HG02840 (cell line): Measurements from ENCODE around the gene RAB4A.
"Not testable (repeated sequence)": the region's sequence is repeated elsewhere in the genome, so short reads cannot be mapped to it uniquely, and the experiment has no call there.

Source experiments
- ATAC-seq: cut with Tn5 transposase; IDR thresholded peaks from one replicate; pipeline ENCODE4 v1.9.1; 2021; ENCODE audit warnings: mild to moderate bottlenecking, moderate library complexity, moderate number of reproducible peaks; ENCODE audit not compliant: unreplicated experiment, low FRiP score

The RAB4A gene

DNA sequence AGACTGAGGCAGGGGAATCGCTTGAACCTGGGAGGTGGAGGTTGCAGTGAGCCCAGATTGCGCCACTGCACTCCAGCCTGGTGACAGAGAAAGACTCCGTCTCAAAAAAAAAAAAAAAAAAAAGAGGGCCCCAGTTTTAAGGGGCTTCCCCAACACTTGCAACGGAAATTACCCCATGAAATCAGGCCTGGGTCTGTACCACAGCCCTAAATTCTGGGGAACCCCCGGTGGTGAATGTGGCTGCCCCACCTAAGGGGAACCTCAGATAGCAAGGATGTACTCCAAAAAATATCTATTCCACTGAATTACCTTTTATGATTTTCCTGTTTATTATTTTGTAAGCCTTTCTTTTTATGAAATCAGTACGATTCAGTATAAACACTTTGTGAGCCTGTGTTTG is 56.9 kb downstream of the RAB4A start:
- ATAC-seq: not testable (repeated sequence)

DNA sequence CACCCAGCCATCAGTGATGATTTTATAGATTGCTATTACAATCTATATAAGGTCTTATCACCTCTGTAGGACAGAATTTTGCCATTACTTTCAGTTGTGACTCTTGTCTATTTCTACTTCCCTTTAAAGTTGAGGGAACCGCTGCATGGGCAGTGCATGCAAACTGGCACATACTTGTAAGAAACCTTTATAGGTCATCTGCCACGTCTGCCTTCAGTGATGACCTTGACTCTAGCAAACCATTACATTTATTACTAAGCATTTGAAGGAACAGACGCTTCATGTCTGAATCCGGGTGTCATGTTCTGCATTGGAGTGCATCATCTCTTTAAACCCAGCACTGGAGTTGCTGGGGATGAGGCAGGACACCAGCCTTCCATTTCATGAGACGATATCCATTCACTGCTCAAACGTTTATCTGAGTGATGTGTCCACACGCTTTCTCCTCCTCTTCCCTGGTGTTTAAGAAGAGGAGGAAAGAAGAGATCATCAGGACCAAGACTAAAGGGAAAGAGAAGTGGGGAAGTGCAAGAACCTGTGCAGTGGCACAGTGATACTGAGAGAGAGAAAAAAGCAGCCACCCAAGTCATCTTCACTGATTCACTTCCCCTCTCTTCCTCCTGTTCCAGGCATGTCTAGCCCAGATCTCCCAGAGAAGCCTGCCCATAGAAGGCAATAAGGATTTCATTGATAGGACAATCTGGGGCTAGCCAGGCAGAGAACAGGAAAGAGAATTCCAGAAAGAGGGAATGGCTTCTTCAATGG is 57.9 kb downstream of the RAB4A start:
- no peak for ATAC-seq

DNA sequence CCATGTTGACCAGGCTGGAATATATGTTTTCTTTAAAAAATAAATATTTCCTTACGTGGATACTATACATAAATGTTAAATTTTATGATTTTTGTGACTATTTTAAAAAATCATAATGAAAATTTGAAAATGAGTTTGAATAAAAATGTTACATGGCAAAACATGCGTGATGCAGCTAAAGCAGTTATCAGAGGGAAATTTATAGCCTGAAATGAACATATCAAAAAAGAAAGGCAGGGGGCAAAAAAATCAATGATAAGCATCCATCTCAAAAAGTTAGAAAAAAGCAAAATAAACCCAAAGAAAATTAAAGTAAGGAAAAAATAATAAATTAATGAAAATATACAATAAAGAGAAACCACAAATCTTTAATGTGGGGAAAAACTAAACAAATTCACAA is 63.4 kb downstream of the RAB4A start:
- ATAC-seq: no peak

DNA sequence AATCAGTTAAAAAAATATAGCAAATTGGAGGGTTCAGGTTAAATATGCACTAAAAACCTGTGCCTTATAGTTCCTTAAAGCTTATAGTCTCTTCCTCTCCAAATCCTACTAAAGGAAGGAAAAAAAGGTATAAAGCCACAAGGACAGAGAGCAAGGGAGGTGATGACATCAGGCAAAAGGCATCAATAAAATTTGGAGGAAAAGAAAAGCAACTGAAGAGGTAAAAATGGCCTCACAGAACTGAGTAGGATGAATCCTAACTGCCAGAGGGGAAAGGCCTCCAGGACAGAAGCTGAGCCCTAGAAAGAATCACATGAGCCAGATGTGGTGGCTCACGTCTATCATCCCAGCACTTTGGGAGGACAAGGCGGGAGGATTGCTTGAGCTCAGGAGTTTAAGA is 63.8 kb downstream of the RAB4A start:
- no peak for ATAC-seq

DNA sequence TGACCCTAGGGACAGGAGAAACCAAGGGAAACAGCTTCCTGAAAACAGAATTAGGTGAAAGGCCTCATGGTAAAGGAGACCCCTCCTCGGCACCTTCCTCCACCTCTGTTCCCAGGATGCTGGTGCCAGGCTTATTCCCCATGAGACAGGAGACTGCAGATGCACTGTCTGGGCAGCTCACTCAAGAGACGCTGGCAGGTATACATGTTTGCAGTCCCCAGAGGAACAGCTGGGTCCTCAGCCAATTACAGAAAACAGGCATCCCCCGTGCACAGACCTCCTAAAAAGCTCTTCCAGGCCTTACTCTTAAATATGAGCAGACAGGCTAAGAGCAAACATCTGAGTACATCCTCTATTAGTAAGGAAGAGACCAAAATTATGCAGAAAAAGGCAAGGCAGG is 65.4 kb downstream of the RAB4A start:
- ATAC-seq: no peak

DNA sequence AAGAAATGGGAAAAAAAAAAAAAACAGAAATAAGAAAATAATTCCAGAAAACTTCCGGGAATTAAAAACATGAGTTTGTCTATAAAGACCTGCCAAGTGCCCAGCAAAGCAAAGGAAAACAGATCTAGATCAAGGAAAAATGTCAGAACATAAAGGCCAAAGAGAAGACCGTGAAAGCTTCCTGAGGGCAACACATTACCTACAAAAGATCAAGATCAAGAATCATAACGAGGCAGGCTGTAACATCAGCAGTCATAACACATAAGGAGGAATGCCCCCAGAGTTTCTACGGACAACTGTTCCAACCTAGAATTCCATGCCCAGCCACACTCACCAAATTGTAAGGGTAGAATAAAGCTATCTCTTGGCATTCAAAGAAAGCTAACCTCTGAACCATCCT is 68.2 kb downstream of the RAB4A start:
- no peak for ATAC-seq

DNA sequence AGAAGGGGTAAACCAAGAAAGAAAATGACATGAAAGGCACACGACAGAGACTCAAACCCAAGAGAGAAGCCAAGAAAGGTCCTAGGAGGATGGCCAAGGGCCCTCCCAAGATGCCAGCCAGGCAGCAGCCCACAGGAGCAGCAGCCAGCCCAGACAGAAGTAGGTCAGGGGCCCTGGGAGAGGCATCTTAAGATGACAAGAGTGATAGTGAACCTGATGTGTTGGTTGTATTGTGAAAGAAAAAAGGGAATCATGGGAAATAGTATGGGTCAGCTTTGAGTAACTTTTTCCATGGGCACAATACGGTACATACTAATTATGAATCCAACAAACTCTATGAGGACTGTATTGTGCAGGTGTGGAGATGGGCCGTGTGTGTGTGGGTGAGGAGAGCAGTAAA is 68.6 kb downstream of the RAB4A start:
- no peak for ATAC-seq

DNA sequence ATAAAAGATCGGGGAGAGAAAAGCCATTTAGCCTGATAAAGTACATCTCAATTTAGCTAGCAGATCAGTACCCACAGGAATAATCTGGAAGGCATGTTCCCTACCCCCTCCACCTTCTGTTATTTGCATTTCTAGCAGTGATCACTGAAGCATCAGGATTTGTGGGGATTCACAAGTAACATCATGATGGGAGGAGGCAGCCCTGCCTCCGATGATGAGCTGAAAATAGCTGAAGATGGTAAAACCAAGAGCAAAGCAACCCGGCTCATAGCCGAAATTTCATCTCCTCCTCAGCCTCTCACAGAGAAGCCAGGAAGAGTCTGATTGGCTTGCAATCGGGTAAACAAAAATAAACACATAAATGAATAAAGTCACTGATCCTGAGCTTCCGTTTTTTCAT is 69.6 kb downstream of the RAB4A start:
- ATAC-seq: no peak

DNA sequence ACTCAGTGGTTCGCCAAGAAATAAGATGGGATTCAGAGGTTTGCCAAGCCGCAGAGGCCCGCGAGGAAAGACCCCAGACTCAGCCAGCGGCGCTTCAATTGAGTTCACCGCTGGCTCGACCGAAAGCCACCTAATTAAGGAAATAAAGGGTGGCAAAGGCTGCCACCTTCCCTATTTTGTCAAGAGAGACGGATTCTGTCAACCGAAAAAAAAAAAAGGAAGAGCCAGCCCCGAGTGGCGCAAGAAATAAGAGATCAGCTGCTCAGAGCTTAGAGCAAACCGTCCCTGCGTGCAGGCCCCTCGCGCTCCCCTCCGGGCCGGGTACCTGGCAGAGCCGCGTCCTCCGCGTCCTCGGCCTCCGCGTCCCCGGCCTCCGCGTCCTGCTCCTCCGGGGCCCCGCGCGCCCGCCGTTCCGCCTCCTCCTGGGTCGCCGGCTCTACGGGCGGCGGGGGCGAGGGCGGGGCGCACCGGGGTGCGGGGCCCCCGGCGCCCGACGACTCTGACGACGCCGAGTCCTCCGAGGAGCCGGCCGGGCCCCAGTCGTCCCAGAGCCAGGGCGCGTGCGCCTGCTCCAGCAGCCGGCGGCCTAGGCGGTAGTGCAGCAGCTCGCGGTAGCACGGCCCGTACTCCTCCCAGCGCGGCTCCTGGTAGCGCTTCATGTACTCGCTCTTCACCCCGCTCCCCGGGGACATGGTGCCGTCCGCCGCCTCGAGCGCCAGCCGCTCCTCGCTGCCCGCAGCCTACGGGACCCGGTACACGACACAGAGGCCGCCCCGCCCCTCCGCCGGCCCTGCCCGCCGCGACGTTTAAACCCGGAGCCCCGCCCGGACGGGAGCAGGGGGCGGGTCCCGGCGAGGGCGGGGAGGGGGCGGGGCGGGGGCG is 71.1 kb downstream of the RAB4A start:
- peak; percentile 63 for ATAC-seq

DNA sequence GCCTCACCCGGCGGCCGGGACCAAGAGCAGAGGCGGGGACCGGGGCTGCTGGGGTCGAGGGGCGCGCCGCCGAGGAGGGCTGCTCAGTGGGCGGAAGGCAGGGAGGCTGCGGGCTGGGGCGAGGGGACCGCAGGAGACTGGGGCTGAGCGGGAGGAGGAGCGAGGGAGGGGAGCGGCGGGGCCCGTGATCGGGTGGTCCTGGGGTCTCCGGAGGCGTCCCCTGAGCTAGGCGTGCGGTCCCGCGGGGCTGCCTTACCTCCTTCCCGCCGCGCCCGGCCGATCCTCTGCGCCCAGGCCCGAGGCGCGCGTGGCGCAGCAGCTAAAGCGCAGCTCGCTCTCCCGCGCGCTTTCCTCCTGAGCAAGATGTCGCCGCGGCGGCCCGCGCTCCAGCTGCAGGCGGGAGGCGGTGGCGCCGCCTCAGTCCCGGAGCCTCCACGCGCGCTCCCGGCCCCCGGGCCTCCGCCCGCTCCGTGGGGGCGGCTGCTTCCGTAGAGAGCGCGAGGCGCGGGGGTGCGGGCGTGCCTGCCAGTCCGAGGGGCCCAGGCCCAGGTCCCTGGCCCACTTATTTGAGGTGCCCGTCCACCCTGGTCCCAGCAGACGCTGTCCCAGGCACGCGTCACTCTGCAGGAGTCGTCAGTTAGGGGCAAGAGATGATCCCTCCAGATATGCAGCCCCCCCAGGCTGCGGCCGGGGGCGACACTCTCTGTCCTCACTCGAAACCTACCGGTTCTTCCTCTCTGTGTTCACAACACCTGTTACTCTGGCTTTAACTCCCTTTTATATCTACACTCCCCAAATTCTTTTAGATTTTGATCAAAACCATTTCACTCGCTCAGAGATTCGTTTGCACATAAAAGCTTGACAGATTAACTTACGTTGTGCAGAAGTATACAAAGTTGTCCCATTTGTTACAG is 72.0 kb downstream of the RAB4A start, which contains the start of gene CCSAP:
CCSAP (minus strand) TSS at position 392 of the 914 bp plus-strand sequence. CDS start 582 bp downstream, outside the sequence.
- peak; percentile 40 for ATAC-seq

DNA sequence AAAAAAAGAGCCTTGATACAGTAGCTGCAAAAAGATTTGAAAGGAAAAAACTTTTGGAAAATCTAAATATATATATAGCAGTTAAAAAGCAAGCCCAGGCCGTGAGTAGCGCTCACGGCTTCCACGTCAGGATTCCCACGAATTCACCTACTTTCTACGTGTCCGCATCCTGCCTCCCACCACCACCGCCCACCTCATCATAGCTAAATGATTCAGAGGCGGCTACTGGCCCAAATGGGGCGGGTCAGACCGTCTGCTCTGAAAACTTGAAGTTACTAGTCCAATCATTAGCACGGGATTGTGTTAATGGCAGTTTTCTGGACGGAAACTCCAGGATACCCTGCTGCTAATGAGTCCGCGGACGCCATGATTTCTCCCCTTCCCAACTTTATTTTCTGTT is 73.2 kb downstream of the RAB4A start:
- ATAC-seq: no peak

DNA sequence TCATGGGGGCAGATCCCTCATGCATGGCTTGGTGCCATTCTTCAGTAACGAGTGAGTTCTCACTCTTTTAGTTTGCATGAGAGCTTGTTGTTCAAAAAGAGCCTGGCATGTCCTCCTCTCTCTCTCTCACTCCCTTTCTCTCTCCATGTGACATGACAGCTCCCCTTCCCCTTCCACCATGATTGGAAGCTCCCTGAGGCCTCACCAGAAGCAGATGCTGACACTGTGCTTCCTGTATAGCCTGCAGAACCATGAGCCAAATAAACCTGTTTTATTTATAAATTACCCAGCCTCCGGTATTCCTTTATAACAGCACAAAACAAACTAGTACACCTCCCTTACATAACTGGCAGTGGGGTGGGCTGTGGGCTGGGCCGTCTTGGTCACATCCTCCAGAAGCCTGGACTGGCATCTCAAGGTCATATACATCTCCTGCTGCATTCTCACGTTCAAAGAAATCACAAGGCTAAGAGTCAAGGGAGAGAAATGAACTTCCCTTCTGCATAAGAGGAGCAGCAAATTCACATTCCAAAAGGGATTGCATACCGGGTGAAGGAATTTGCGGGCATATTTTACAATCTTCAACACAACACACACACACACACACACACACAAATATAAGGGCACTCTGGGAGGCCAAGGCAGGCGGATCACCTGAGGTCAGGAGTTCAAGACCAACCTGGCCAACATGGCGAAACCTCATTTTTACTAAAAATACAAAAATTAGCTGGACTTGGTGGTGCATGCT is 74.2 kb downstream of the RAB4A start:
- no peak for ATAC-seq

DNA sequence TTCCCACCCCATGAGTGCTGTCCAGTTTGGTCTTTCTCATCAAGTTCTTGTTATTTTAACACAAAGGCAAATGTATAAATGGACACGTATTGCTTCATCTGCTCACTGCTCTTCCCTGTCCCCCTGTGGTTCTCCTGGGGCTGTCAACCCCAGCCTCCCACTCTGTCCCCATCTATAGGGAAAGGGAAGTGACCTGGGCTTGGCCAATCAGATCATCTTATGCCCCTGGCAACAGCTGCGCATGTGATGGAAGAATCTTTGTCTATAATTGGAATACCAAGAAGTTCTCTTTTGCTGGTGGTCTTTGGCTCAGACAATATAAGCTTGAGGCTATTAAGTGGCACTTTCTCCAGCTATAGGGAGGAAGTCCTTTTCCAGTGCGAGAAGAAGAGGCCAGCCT is 76.6 kb downstream of the RAB4A start:
- no peak for ATAC-seq

DNA sequence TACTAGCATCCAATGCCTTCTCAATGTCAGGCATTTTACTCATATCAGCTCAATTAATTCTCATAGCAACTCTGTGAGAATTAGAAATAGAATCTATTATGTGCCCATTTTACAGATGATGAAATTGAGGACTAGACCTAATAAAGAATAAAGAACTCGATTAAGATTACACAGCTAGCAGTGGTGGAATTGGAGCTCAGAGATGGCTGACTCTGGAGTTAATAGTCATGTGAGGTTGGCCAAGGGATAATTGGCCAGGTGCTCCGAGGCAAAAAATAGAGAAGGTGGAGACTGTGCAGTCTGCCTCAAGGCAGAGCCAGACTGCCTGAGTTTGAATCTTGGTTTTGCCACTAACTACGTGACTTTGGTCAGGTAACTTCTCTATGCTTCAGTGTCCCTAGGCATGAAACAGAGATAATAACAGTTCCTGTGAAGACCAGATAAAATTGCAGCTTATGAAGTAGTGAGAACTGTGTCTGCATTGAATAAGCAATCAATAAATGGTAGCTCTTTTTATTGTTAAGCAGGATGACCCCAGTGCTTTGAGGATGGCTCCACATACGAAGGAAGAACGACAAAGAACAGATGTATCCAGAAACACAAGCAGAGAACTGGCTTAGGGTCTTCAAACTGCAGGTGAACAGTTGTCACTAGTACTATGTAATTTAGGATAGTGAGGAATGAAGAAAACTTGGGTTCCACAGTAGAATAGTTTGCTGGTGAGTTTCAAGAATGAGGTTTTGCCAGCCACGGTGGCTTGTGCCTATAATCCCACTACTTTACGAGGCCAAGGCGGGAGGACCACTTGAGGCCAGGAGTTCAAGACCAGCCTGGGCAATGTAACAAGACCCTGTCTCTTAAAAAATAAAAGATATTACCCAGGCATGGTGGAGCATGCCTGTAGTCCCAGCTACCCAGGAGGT is 78.8 kb downstream of the RAB4A start:
- ATAC-seq: no peak

DNA sequence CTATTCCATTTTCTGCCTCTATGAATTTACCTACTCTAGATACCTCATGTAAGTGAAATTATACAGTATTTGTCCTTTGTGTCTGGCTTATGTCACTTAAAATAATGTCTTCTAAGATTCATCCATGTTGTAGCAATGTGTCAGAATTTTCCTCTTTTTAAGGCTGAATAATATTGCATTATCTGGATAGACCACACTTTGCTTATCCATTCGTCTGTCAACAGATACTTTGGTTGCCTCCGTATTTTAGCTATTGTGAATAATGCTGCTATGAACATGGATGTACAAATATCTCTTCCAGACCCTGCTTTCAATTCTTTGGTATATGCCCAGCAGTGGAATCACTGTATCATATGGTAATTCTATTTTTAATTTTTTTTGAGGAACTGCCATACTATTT is 82.1 kb downstream of the RAB4A start:
- ATAC-seq: no peak

DNA sequence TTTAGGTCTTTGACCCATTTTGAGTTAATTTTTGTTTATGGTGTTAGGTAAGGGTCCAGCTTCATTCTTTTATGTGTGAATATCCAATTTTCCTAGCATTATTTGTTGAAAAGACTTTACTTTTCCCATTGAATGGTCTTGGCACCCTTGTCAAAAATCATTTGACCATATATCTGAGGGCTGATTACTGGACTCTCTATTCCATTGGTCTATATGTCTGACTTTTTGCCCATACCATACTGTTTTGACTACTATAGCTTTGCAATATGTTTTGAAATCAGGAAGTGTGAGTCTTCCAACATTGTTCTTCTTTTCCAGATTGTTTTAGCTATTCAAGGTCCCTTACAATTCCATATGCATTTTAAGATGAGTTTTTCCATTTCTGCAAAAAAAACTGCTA is 83.3 kb downstream of the RAB4A start:
- ATAC-seq: no peak
